Measurements from ENCODE around the gene ZDHHC11B. TPM values are rescaled to one million over a fixed set of nuclear protein-coding genes. Genes with fewer than 3 reads are reported as not detected.
"Not testable (repeated sequence)": the region's sequence is repeated elsewhere in the genome, so short reads cannot be mapped to it uniquely, and the experiment has no call there.

The ZDHHC11B gene
- total RNA-seq, 1 donor from 2014 or later, result 1.0 TPM

GRCh38 chr5:771087-771781, 13.3 kb downstream of the ZDHHC11B start:
- not testable (repeated sequence) for H3K9ac ChIP-seq (ENCODE audit: low read depth in 1 of 3, low read length in 3 of 3); H3K9me3 ChIP-seq (ENCODE audit: control insufficient read depth in 3 of 3, low read length in 3 of 3); H3K4me3 ChIP-seq (ENCODE audit: low read length in 3 of 3); H3K27me3 ChIP-seq (ENCODE audit: control insufficient read depth in 3 of 3, insufficient read depth in 3 of 3, low read length in 3 of 3); H3K27ac ChIP-seq (ENCODE audit: low read depth, low read length)
- Histone ChIP-seq H3K4me1 (ENCODE audit: control insufficient read depth in 3 of 3, insufficient read depth in 3 of 3, low read length in 3 of 3) (peaks cover 0 to 26% (median 5%) of the 10 kb centered on the region in 3 donors), H3K36me3 (ENCODE audit: control insufficient read depth in 3 of 3, insufficient read depth in 3 of 3, low read length in 3 of 3) (peaks cover 8 to 11% (median 10%) of the 10 kb centered on the region in 3 donors)

GRCh38 chr5:770585-770984, 13.9 kb downstream of the ZDHHC11B start:
- not testable (repeated sequence) for H3K4me3 ChIP-seq (ENCODE audit: low read length in 3 of 3); H3K27ac ChIP-seq (ENCODE audit: low read depth, low read length); H3K27me3 ChIP-seq (ENCODE audit: control insufficient read depth in 3 of 3, insufficient read depth in 3 of 3, low read length in 3 of 3); H3K9ac ChIP-seq (ENCODE audit: low read depth in 1 of 3, low read length in 3 of 3); H3K9me3 ChIP-seq (ENCODE audit: control insufficient read depth in 3 of 3, low read length in 3 of 3)
- H3K4me1 ChIP-seq (ENCODE audit: control insufficient read depth in 3 of 3, insufficient read depth in 3 of 3, low read length in 3 of 3), result peaks cover 0 to 26% (median 2%) of the 10 kb centered on the region in 3 donors
- H3K36me3 ChIP-seq (ENCODE audit: control insufficient read depth in 3 of 3, insufficient read depth in 3 of 3, low read length in 3 of 3), result peaks cover 14 to 18% (median 15%) of the 10 kb centered on the region in 3 donors

GRCh38 chr5:769485-770145, 14.9 kb downstream of the ZDHHC11B start:
- H3K9ac ChIP-seq (ENCODE audit: low read depth in 1 of 3, low read length in 3 of 3); H3K9me3 ChIP-seq (ENCODE audit: control insufficient read depth in 3 of 3, low read length in 3 of 3); H3K27me3 ChIP-seq (ENCODE audit: control insufficient read depth in 3 of 3, insufficient read depth in 3 of 3, low read length in 3 of 3); H3K4me3 ChIP-seq (ENCODE audit: low read length in 3 of 3); H3K27ac ChIP-seq (ENCODE audit: low read depth, low read length): not testable (repeated sequence)
- H3K36me3 ChIP-seq (ENCODE audit: control insufficient read depth in 3 of 3, insufficient read depth in 3 of 3, low read length in 3 of 3), result peaks cover 14 to 23% (median 16%) of the 10 kb centered on the region in 3 donors
- H3K4me1 ChIP-seq (ENCODE audit: control insufficient read depth in 3 of 3, insufficient read depth in 3 of 3, low read length in 3 of 3), result peaks cover 0 to 19% (median 2%) of the 10 kb centered on the region in 3 donors

- Histone ChIP-seq H3K27ac (ENCODE audit: low read depth, low read length) (no peak overlapping the region), H3K27me3 (ENCODE audit: control insufficient read depth in 3 of 3, insufficient read depth in 3 of 3, low read length in 3 of 3) (no peaks in the 10 kb centered on the region), H3K9ac (ENCODE audit: low read depth in 1 of 3, low read length in 3 of 3) (no peak overlapping the region), H3K9me3 (ENCODE audit: control insufficient read depth in 3 of 3, low read length in 3 of 3) (no peaks in the 10 kb centered on the region), H3K36me3 (ENCODE audit: control insufficient read depth in 3 of 3, insufficient read depth in 3 of 3, low read length in 3 of 3) (peaks cover 14 to 33% (median 17%) of the 10 kb centered on the region in 3 donors), H3K4me3 (ENCODE audit: low read length in 3 of 3) (no peak overlapping the region), H3K4me1 (ENCODE audit: control insufficient read depth in 3 of 3, insufficient read depth in 3 of 3, low read length in 3 of 3) (peaks cover 0 to 8% (median 0%) of the 10 kb centered on the region in 3 donors)
Measured at GRCh38 chr5:766666-767431, 17.7 kb downstream of the ZDHHC11B start.

GRCh38 chr5:765948-766631, 18.4 kb downstream of the ZDHHC11B start:
- Histone ChIP-seq H3K27me3 (ENCODE audit: control insufficient read depth in 3 of 3, insufficient read depth in 3 of 3, low read length in 3 of 3) (no peaks in the 10 kb centered on the region), H3K4me3 (ENCODE audit: low read length in 3 of 3) (no peak overlapping the region), H3K27ac (ENCODE audit: low read depth, low read length) (no peak overlapping the region), H3K9ac (ENCODE audit: low read depth in 1 of 3, low read length in 3 of 3) (no peak overlapping the region), H3K36me3 (ENCODE audit: control insufficient read depth in 3 of 3, insufficient read depth in 3 of 3, low read length in 3 of 3) (peaks cover 14 to 33% (median 17%) of the 10 kb centered on the region in 3 donors), H3K9me3 (ENCODE audit: control insufficient read depth in 3 of 3, low read length in 3 of 3) (no peaks in the 10 kb centered on the region), H3K4me1 (ENCODE audit: control insufficient read depth in 3 of 3, insufficient read depth in 3 of 3, low read length in 3 of 3) (peaks cover 0 to 7% (median 0%) of the 10 kb centered on the region in 3 donors)

GRCh38 chr5:763998-764781, 20.3 kb downstream of the ZDHHC11B start:
- H3K4me1 ChIP-seq (ENCODE audit: control insufficient read depth in 3 of 3, insufficient read depth in 3 of 3, low read length in 3 of 3), result peaks cover 5 to 10% (median 7%) of the 10 kb centered on the region in 3 donors
- no peak overlapping the region for H3K9ac ChIP-seq (ENCODE audit: low read depth in 1 of 3, low read length in 3 of 3)
- no peaks in the 10 kb centered on the region for H3K9me3 ChIP-seq (ENCODE audit: control insufficient read depth in 3 of 3, low read length in 3 of 3)
- no peak overlapping the region for H3K27ac ChIP-seq (ENCODE audit: low read depth, low read length)
- H3K27me3 ChIP-seq (ENCODE audit: control insufficient read depth in 3 of 3, insufficient read depth in 3 of 3, low read length in 3 of 3), result no peaks in the 10 kb centered on the region
- H3K36me3 ChIP-seq (ENCODE audit: control insufficient read depth in 3 of 3, insufficient read depth in 3 of 3, low read length in 3 of 3), result peaks cover 14 to 33% (median 20%) of the 10 kb centered on the region in 3 donors
- no peak overlapping the region for H3K4me3 ChIP-seq (ENCODE audit: low read length in 3 of 3)

GRCh38 chr5:763397-763796, 21.1 kb downstream of the ZDHHC11B start:
- H3K27ac ChIP-seq (ENCODE audit: low read depth, low read length), result no peak overlapping the region
- peaks cover 14 to 33% (median 20%) of the 10 kb centered on the region in 3 donors for H3K36me3 ChIP-seq (ENCODE audit: control insufficient read depth in 3 of 3, insufficient read depth in 3 of 3, low read length in 3 of 3)
- no peak overlapping the region for H3K4me3 ChIP-seq (ENCODE audit: low read length in 3 of 3)
- no peaks in the 10 kb centered on the region for H3K9me3 ChIP-seq (ENCODE audit: control insufficient read depth in 3 of 3, low read length in 3 of 3)
- H3K27me3 ChIP-seq (ENCODE audit: control insufficient read depth in 3 of 3, insufficient read depth in 3 of 3, low read length in 3 of 3), result no peaks in the 10 kb centered on the region
- H3K4me1 ChIP-seq (ENCODE audit: control insufficient read depth in 3 of 3, insufficient read depth in 3 of 3, low read length in 3 of 3), result peaks cover 13 to 18% (median 15%) of the 10 kb centered on the region in 3 donors
- no peak overlapping the region for H3K9ac ChIP-seq (ENCODE audit: low read depth in 1 of 3, low read length in 3 of 3)

GRCh38 chr5:762996-763395, 21.5 kb downstream of the ZDHHC11B start:
- H3K27me3 ChIP-seq (ENCODE audit: control insufficient read depth in 3 of 3, insufficient read depth in 3 of 3, low read length in 3 of 3); H3K27ac ChIP-seq (ENCODE audit: low read depth, low read length); H3K9me3 ChIP-seq (ENCODE audit: control insufficient read depth in 3 of 3, low read length in 3 of 3); H3K9ac ChIP-seq (ENCODE audit: low read depth in 1 of 3, low read length in 3 of 3); H3K4me3 ChIP-seq (ENCODE audit: low read length in 3 of 3): not testable (repeated sequence)
- H3K36me3 ChIP-seq (ENCODE audit: control insufficient read depth in 3 of 3, insufficient read depth in 3 of 3, low read length in 3 of 3), result peaks cover 14 to 33% (median 20%) of the 10 kb centered on the region in 3 donors
- H3K4me1 ChIP-seq (ENCODE audit: control insufficient read depth in 3 of 3, insufficient read depth in 3 of 3, low read length in 3 of 3), result peaks cover 17 to 22% (median 19%) of the 10 kb centered on the region in 3 donors
